Thymus (tissue), 11 donors: ENCODE measurements around the gene CACNA1F. TPM values are rescaled to one million over a fixed set of nuclear protein-coding genes. Genes with fewer than 3 reads are reported as not detected.

Source experiments
- DNase-seq, 9 donors: peaks; one replicate each; pipeline ENCODE4 v3.0.0-alpha.2; 2013; ENCODE audit warnings: low spot score in 9 of 9, low read depth in 6 of 9, missing footprints in 1 of 9
- H3K27ac ChIP-seq, 2 donors: one replicate each; pipeline ENCODE4 v1.5.1; 2013; ENCODE audit warnings: control low read depth in 1 of 2, low read depth in 1 of 2, low read length in 1 of 2, mild to moderate bottlenecking in 1 of 2, moderate library complexity in 1 of 2
- H3K27me3 ChIP-seq, 2 donors: one replicate each; pipeline ENCODE4 v1.5.1; 2013; ENCODE audit warnings: low read length in 1 of 2; ENCODE audit not compliant: control insufficient read depth in 2 of 2, insufficient read depth in 1 of 2
- H3K36me3 ChIP-seq, 2 donors: one replicate each; pipeline ENCODE4 v1.5.1; 2013; ENCODE audit warnings: low read length in 1 of 2, mild to moderate bottlenecking in 1 of 2, moderate library complexity in 1 of 2; ENCODE audit not compliant: control insufficient read depth in 2 of 2, insufficient read depth in 2 of 2
- H3K4me1 ChIP-seq, 2 donors: one replicate each; pipeline ENCODE4 v1.5.1; 2013; ENCODE audit warnings: low read length in 2 of 2; ENCODE audit not compliant: control insufficient read depth in 2 of 2, insufficient read depth in 2 of 2
- H3K4me3 ChIP-seq, 2 donors: one replicate each; pipeline ENCODE4 v1.5.1; 2013; ENCODE audit warnings: low read length in 2 of 2, control low read depth in 1 of 2, mild to moderate bottlenecking in 1 of 2
- H3K9me3 ChIP-seq, 2 donors: one replicate each; pipeline ENCODE4 v1.5.1; 2013; ENCODE audit warnings: low read length in 1 of 2, mild to moderate bottlenecking in 1 of 2; ENCODE audit not compliant: control insufficient read depth in 2 of 2, insufficient read depth in 1 of 2
- WGBS: extraction: QIAGEN DNeasy Blood & Tissue Kit; methylation state at CpG from one replicate; pipeline ENCODE4 v1.1.7; 2013; 5-methylcytosine and 5-hydroxymethylcytosine counted together
- polyA plus RNA-seq: library from polyadenylated mRNA; stranded (reverse); fragments of 200-250 nt; gene quantifications from one replicate; pipeline ENCODE4 v1.2.3, GENCODE V29; 2013
- total RNA-seq: library from RNA; stranded (reverse); fragments of 120-200 nt; gene quantifications from one replicate; pipeline ENCODE4 v1.2.4, GENCODE V29; 2013
- donor health status: healthy.

Gene CACNA1F
- total and polyA plus RNA-seq, 2 donors: 0.61 to 1.8 TPM

DNA sequence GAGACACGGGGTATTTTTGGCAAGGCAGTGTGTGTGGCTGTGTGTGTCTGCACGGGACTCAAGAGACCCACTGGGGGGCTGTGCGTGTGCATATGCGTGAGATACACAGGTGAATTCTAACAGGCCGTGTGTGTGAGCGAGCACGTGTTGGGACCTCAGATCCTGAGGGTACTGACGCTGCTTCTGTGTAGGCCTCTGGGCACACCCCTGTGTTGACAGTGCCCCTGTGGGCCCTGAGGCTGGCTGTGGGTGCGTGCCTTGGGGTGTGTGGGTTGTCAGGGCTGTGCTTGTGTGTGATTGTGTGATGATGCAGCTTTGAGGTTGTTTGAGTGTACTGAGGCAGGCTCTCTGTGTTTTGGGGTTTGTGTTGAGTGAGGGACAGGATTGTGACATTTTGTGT, 17.4 kb upstream of the CACNA1F start:
- no peak for DNase-seq
- Histone ChIP-seq H3K4me3 (no peak overlapping the region), H3K27me3 (no peaks in the 10 kb centered on the region), H3K27ac (no peak overlapping the region), H3K36me3 (peaks cover 28 to 55% of the 10 kb centered on the region in 2 donors), H3K9me3 (peaks cover 0 to 6% of the 10 kb centered on the region in 2 donors), H3K4me1 (peaks cover 0 to 8% of the 10 kb centered on the region in 2 donors)
- WGBS: 98% methylated on average over 9 of the region's 9 CpGs

DNA sequence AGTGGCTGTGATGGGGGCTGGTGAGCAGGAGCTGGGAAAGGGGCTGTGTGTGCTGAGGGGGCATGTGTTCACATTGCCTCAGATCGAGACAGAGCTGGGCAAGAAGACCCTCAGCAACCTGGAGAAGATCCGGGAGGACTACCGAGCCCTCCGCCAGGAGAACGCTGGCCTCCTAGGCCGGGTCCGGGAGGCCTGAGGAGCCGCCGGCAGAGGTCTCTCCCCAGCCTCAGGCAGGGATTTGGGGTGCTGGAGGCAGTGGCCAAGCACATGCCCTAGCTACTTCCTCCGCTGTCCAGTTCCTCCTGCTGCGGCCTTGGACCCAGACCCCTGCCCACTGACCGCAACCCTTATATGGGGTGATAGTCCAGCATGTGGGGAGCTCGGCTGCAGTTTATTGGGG, 16.9 kb upstream of the CACNA1F start:
- 99% methylated on average over 13 of the region's 13 CpGs for WGBS
- H3K27ac ChIP-seq: no peak overlapping the region
- no peak overlapping the region for H3K4me3 ChIP-seq
- no peaks in the 10 kb centered on the region for H3K27me3 ChIP-seq
- peaks cover 0 to 3% of the 10 kb centered on the region in 2 donors for H3K9me3 ChIP-seq
- DNase-seq: no peak
- peaks cover 28 to 55% of the 10 kb centered on the region in 2 donors for H3K36me3 ChIP-seq
- H3K4me1 ChIP-seq: peaks cover 0 to 3% of the 10 kb centered on the region in 2 donors

DNA sequence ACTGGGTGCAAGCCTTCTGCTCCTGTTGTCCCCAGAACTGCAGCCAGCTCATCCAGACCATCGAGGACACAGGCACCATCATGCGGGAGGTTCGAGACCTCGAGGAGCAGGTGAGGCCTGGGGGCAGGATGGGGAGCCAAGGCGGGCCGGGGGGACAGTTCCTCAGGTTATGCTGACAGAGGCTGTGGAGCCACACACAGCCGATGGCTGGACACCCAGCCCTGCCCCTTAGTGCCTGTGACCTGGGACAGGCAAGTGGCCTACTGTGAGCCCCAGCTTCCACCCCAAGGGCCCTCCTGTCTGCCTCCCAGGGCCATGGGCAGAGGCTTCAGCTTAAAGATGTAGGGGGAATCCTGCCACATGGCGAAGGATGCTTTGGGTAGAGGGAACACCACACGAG, 16.5 kb upstream of the CACNA1F start:
- H3K4me1 ChIP-seq: peaks cover 0 to 3% of the 10 kb centered on the region in 2 donors
- no peaks in the 10 kb centered on the region for H3K27me3 ChIP-seq
- no peaks in the 10 kb centered on the region for H3K9me3 ChIP-seq
- DNase-seq: no peak
- peaks cover 33 to 55% of the 10 kb centered on the region in 2 donors for H3K36me3 ChIP-seq
- WGBS: 97% methylated on average over 9 of the region's 9 CpGs
- no peak overlapping the region for H3K27ac ChIP-seq
- no peak overlapping the region for H3K4me3 ChIP-seq

DNA sequence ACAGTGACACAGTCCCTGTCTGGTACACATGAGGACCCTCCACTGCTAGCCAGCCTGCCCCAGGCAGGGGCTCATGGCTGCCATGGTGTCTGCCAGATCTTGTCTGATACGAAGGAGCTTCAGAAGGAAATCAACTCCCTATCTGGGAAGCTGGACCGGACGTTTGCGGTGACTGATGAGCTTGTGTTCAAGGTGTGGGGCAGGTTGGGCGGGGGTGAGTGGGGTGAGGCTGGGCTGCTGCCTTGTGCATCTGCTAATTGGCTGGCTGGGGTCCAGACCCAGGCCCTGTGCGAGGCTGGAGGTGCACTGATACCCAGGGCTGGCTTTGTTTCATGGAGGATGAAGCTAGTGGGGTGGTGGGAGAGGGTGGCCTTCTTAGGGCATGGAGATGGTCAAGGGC, 15.9 kb upstream of the CACNA1F start:
- Histone ChIP-seq H3K27me3 (no peaks in the 10 kb centered on the region), H3K4me1 (peaks cover 0 to 3% of the 10 kb centered on the region in 2 donors), H3K36me3 (peaks cover 37 to 59% of the 10 kb centered on the region in 2 donors), H3K9me3 (no peaks in the 10 kb centered on the region), H3K27ac (no peak overlapping the region), H3K4me3 (no peak overlapping the region)
- 96% methylated on average over 6 of the region's 6 CpGs for WGBS
- DNase-seq: no peak

DNA sequence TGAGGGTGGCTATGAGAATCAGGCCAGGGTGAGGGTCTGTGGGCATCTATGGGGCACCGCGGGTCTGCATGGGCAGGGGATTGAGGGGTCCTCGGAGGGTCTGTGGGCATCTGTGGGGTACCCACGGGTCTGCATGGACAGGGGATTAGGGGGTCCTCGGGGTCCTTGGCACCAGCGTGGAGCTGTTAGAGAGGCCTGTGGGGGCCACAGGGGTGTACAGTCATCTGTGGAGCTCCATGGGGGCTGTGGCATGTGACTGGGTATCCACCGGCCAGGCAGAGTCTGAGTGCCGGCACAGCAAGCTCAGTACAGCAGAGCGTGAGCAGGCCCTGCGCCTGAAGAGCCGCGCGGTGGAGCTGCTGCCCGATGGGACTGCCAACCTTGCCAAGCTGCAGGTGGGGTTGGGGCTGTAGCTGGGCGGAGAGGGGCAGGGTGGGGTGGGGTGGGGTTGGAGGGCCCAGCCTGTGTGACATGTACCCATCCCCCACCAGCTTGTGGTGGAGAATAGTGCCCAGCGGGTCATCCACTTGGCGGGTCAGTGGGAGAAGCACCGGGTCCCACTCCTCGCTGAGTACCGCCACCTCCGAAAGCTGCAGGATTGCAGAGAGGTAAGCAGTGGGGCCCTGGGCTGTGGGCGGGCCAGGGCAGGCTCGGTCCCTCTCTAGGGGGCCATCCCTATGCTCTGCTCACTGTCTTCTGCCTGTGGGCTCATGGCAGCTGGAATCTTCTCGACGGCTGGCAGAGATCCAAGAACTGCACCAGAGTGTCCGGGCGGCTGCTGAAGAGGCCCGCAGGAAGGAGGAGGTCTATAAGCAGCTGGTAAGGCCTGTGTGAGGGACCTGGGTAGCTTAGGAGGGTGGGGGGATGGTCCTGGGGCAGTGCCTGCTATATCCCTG, 15.0 kb upstream of the CACNA1F start:
- Histone ChIP-seq H3K36me3 (peaks cover 42 to 61% of the 10 kb centered on the region in 2 donors), H3K4me3 (no peak overlapping the region), H3K27me3 (no peaks in the 10 kb centered on the region), H3K27ac (no peak overlapping the region), H3K9me3 (no peaks in the 10 kb centered on the region), H3K4me1 (peaks cover 0 to 3% of the 10 kb centered on the region in 2 donors)
- no peak for DNase-seq
- 98% methylated on average over 28 of the region's 28 CpGs for WGBS

DNA sequence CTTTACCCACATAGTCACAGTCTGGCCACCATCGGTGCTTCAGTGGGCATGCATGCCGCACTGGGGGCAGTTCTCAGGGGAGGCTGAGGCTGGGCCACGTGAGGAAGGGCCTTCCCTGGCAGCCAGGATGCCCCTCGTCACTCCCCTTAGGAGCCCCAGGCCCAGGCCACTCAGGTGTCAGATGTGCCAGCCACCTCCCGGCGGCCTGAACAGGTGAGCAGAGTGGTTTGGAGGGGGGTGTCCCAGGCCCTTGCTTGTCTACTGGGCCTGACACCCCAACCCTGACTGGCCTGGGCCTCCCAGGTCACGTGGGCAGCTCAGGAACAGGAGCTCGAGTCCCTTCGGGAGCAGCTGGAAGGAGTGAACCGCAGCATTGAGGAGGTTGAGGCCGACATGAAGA, 14.2 kb upstream of the CACNA1F start:
- Histone ChIP-seq H3K27ac (no peak overlapping the region), H3K4me3 (no peak overlapping the region), H3K27me3 (no peaks in the 10 kb centered on the region), H3K36me3 (peaks cover 50 to 63% of the 10 kb centered on the region in 2 donors), H3K9me3 (no peaks in the 10 kb centered on the region), H3K4me1 (peaks cover 0 to 3% of the 10 kb centered on the region in 2 donors)
- DNase-seq: no peak
- 97% methylated on average over 11 of the region's 11 CpGs for WGBS

DNA sequence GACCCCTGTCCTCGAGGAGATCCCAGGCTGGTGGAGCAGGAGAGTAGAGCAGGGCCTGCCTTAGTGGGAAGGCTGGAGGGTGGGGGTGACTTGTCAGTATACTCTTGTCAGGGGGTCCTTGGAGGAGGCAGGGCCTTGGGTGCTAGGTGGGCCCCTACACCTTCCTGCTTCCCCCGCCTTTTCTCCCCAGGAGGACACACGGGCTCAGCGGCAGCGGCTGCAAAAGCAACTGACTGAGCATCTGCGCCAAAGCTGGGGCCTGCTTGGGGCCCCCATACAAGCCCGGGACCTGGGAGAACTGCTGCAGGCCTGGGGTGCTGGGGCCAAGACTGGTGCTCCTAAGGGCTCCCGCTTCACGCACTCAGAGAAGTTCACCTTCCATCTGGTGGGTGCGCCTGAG, 13.4 kb upstream of the CACNA1F start:
- Histone ChIP-seq H3K4me3 (no peak overlapping the region), H3K27ac (no peak overlapping the region), H3K4me1 (peaks cover 0 to 3% of the 10 kb centered on the region in 2 donors), H3K36me3 (peaks cover 53 to 69% of the 10 kb centered on the region in 2 donors), H3K9me3 (no peaks in the 10 kb centered on the region), H3K27me3 (no peaks in the 10 kb centered on the region)
- DNase-seq: no peak
- WGBS: 99% methylated on average over 10 of the region's 10 CpGs

DNA sequence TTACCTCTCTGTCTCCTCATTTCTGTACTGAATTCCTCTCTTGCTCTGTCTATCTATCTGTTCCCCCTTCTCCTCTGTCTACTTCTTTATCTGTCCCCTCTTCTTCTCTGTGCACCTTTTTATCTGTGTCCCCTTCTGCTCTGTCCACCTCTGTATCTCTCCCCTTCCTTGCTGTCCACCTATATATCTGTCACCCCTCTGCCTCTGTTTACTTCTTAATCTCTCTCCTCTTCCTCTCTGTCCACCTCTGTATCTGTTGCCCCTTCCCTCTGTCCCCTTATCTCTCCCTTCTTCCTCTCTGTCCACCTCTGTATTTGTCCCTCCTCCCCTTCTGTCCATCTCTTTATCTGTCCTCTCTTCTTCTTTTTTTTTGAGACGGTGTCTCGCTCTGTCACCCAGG, 11.1 kb upstream of the CACNA1F start:
- DNase-seq: no peak
- Histone ChIP-seq H3K4me1 (no peaks in the 10 kb centered on the region), H3K27me3 (no peaks in the 10 kb centered on the region), H3K27ac (no peak overlapping the region), H3K4me3 (no peak overlapping the region), H3K36me3 (peaks cover 49 to 54% of the 10 kb centered on the region in 2 donors), H3K9me3 (no peaks in the 10 kb centered on the region)
- WGBS: 97% methylated on average over 2 of the region's 2 CpGs

DNA sequence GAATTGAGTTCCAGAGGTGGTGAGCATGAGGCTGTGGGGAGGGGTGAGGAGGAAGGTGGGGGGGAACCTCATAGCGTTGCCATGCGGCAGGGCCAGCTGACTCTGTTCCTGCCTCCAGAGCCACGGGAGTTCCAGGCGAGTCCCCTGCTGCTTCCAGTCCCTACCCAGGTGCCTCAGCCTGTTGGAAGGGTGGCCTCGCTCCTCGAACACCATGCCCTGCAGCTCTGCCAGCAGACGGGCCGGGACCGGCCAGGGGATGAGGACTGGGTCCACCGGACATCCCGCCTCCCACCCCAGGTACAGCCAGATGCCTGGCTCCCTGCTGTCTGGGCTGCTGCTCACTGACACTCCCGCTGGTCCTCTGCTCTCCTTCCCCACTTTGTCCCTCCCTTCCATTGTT, 10.0 kb upstream of the CACNA1F start:
- H3K27ac ChIP-seq: no peak overlapping the region
- 99% methylated on average over 12 of the region's 12 CpGs for WGBS
- no peak for DNase-seq
- H3K36me3 ChIP-seq: peaks cover 40 to 51% of the 10 kb centered on the region in 2 donors
- H3K27me3 ChIP-seq: no peaks in the 10 kb centered on the region
- no peaks in the 10 kb centered on the region for H3K4me1 ChIP-seq
- H3K9me3 ChIP-seq: no peaks in the 10 kb centered on the region
- no peak overlapping the region for H3K4me3 ChIP-seq
